Transverse colon (tissue), 4 donors: Measurements from ENCODE around the gene FOXK2.
"Not testable (repeated sequence)": the region's sequence is repeated elsewhere in the genome, so short reads cannot be mapped to it uniquely, and the experiment has no call there.

Source experiments
- CTCF ChIP-seq, 5 experiments: fragments of 200-600 bp in 3 of 5; fragments of 450-650 bp in 2 of 5; sonication (generic) in 3 of 5; IDR thresholded peaks; 1 replicate in 2 of 5; 2 replicates in 3 of 5; pipeline ENCODE4 v1.5.1; 2016 to 2017; ENCODE audit warnings: antibody characterized with exemption in 5 of 5, inconsistent platforms in 3 of 5, mild to moderate bottlenecking in 2 of 5, moderate library complexity in 1 of 5
- EP300 ChIP-seq: sonication (generic); formaldehyde crosslinking; IDR thresholded peaks from one replicate; pipeline ENCODE4 v1.6.1; 2017; ENCODE audit warnings: antibody characterized with exemption, low read depth
- POLR2A ChIP-seq: fragments of 450-650 bp; IDR thresholded peaks from one replicate; pipeline ENCODE4 v1.6.1; 2016; ENCODE audit warnings: antibody characterized with exemption, mild to moderate bottlenecking, moderate library complexity
- POLR2AphosphoS5 ChIP-seq, 3 donors: sonication (generic); formaldehyde crosslinking; IDR thresholded peaks; one replicate each; pipeline ENCODE4 v1.6.1; 2016; ENCODE audit warnings: antibody characterized with exemption in 3 of 3

GRCh38 chr17:82537228-82537627 is 17.7 kb downstream of the FOXK2 start:
- TF ChIP-seq CTCF (IDR thresholded peaks at IDR 0.05); POLR2A; POLR2AphosphoS5 (IDR thresholded peaks at IDR 0.05); EP300: not testable (repeated sequence)
